SK-N-MC (cell line): ENCODE measurements around the gene BICD1.

Experiments used
- DNase-seq: peaks from one replicate; pipeline ENCODE4 v3.0.0-alpha.2; 2011; ENCODE audit warnings: low read depth, low spot score
- H3K27ac ChIP-seq: fragments of 200-600 bp; sonication (generic); 2 replicates; pipeline ENCODE4 v1.5.1; 2016; ENCODE audit warnings: mixed run types
- H3K36me3 ChIP-seq: fragments of 200-600 bp; sonication (generic); 2 replicates; pipeline ENCODE4 v1.6.1; 2017; ENCODE audit warnings: antibody characterized with exemption, low read length, mixed read lengths; ENCODE audit not compliant: insufficient read depth
- H3K4me3 ChIP-seq: fragments of 200-600 bp; sonication (generic); 2 replicates; pipeline ENCODE4 v1.5.1; 2016
- H3K9ac ChIP-seq: fragments of 200-600 bp; sonication (generic); 2 replicates; pipeline ENCODE4 v1.8.0; 2017; ENCODE audit warnings: mixed run types, mixed read lengths; ENCODE audit not compliant: insufficient read length
- H3K9me3 ChIP-seq: fragments of 200-600 bp; sonication (generic); 2 replicates; pipeline ENCODE4 v1.6.1; 2017; ENCODE audit warnings: low read depth, mild to moderate bottlenecking, antibody characterized with exemption, low read length, moderate library complexity, mixed read lengths
- EZH2 ChIP-seq: fragments of 200-600 bp; sonication (generic); IDR thresholded peaks from one replicate; pipeline ENCODE4 v1.6.1; 2017; ENCODE audit warnings: antibody characterized with exemption
- FOXP2 ChIP-seq: optimal IDR thresholded peaks from 2 replicates; pipeline ENCODE3; 2011; ENCODE audit warnings: mild to moderate bottlenecking, moderate library complexity; ENCODE audit not compliant: insufficient read depth; ENCODE audit errors: extremely low read length, control extremely low read depth
- POLR2AphosphoS5 ChIP-seq: IDR thresholded peaks from 2 replicates; pipeline ENCODE4 v1.6.1; 2012; ENCODE audit warnings: mild to moderate bottlenecking, low read depth, low read length, borderline replicate concordance

BICD1 gene

DNA sequence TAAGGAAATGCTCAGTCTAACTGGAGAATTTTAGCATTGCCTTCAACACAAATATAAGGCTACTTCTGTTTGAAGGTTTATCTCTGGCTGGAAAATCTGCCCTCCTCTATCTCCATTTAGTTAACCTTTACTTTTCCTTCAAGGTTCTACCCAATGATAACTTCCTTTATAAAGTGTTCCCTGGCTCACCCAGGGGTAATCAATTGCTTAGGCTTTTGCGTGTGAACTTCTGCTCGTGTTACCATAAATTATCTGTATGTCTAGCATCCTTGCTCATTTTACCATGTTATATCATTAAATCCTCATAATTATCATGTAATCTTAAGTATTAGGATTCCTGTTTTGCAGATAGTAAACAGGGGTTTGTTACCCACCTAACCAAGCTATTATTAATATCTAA is 178.4 kb downstream of the BICD1 start:
- Histone ChIP-seq H3K9me3 (no peaks in the 10 kb centered on the region), H3K27ac (no peak overlapping the region), H3K4me3 (no peak overlapping the region), H3K36me3 (no peaks in the 10 kb centered on the region), H3K9ac (no peak overlapping the region)
- DNase-seq: no peak
- TF ChIP-seq FOXP2 (no peak), EZH2 (no peak), POLR2AphosphoS5 (no peak)

DNA sequence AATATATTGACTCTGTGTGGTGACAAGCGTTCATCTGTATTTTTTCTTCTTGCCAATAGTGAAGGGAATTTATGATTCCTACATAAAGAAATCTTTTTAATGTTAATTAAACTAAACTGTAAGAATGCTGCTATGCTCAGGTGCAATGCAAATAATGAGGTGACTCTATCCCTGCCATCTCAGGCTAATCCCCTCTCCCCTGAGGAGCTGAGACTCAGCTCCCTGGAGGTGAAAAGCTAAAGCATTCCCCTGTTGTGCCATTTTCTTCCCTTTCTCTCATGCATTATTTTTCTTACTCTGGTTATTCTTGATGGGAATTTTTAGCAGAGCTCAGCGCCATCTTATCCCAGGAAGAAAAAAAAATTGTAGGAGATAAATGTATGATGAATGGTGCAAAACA is 178.8 kb downstream of the BICD1 start:
- Histone ChIP-seq H3K9ac (no peak overlapping the region), H3K27ac (peak overlapping the region; percentile 27; the same call in 1 of the 2 replicates), H3K36me3 (no peaks in the 10 kb centered on the region), H3K4me3 (no peak overlapping the region), H3K9me3 (no peaks in the 10 kb centered on the region)
- DNase-seq: no peak
- TF ChIP-seq FOXP2: no peak
- no peak for TF ChIP-seq EZH2
- no peak for TF ChIP-seq POLR2AphosphoS5

- H3K4me3 ChIP-seq: no peak overlapping the region
- TF ChIP-seq POLR2AphosphoS5 (no peak), EZH2 (no peak), FOXP2 (no peak)
- H3K27ac ChIP-seq: no peak overlapping the region
- H3K36me3 ChIP-seq: no peaks in the 10 kb centered on the region; the same call in 1 of the 2 replicates
- no peaks in the 10 kb centered on the region for H3K9me3 ChIP-seq
- no peak overlapping the region for H3K9ac ChIP-seq
- no peak for DNase-seq
These were observed 183.8 kb downstream of the BICD1 start for GRCh38 chr12:32290411-32290810.

GRCh38 chr12:32292151-32292550 is 185.5 kb downstream of the BICD1 start:
- DNase-seq: no peak

DNA sequence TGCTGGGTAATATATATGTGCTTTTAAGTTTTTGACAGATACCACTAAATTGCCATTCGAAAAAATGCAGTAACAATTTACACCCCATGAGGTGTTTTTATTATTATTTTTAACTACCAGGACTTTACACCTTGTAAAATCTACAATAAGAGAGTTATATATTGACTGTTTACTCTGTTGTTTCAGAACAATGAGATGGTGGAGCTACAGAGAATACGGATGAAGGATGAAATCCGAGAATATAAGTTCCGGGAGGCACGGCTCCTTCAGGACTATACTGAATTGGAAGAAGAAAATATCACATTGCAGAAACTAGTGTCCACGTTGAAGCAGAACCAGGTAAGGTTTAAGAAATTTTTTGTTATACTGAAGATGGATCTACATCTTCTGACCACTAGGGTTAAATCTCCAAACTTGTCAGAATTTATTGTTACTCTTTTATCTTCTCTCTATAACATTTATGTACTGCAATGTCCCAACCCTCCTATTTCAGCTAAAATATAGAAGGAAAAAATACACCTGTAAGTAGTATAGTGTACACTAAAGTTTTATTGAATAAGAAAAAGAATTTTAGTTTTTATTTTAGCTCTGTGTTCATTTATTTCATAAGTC is 187.3 kb downstream of the BICD1 start:
- H3K27ac ChIP-seq: no peak overlapping the region
- TF ChIP-seq FOXP2 (no peak), POLR2AphosphoS5 (no peak), EZH2 (no peak)

More at GRCh38 chr12:32292151-32292550, 185.5 kb downstream of the BICD1 start:
- no peak overlapping the region for H3K27ac ChIP-seq
- TF ChIP-seq FOXP2 (no peak), POLR2AphosphoS5 (no peak), EZH2 (no peak)
- no peak overlapping the region for H3K9ac ChIP-seq
- H3K4me3 ChIP-seq: no peak overlapping the region
- no peaks in the 10 kb centered on the region for H3K9me3 ChIP-seq
- H3K36me3 ChIP-seq: no peaks in the 10 kb centered on the region; the same call in 1 of the 2 replicates

GRCh38 chr12:32296567-32296966 is 189.9 kb downstream of the BICD1 start:
- no peak for DNase-seq
- H3K9ac ChIP-seq: no peak overlapping the region
- TF ChIP-seq FOXP2 (no peak), POLR2AphosphoS5 (no peak), EZH2 (no peak)
- H3K9me3 ChIP-seq: no peaks in the 10 kb centered on the region
- H3K36me3 ChIP-seq: no peaks in the 10 kb centered on the region; the same call in 1 of the 2 replicates
- H3K4me3 ChIP-seq: no peak overlapping the region
- no peak overlapping the region for H3K27ac ChIP-seq

More for the DNA sequence above, 187.3 kb downstream of the BICD1 start:
- Histone ChIP-seq H3K4me3 (no peak overlapping the region), H3K36me3 (no peaks in the 10 kb centered on the region; the same call in 1 of the 2 replicates), H3K9ac (no peak overlapping the region), H3K9me3 (no peaks in the 10 kb centered on the region)
- DNase-seq: no peak

- H3K9ac ChIP-seq: no peak overlapping the region
- no peaks in the 10 kb centered on the region for H3K9me3 ChIP-seq
- DNase-seq: peak; percentile 12
- H3K36me3 ChIP-seq: no peaks in the 10 kb centered on the region; the same call in 1 of the 2 replicates
- TF ChIP-seq POLR2AphosphoS5 (no peak), FOXP2 (no peak), EZH2 (no peak)
- H3K4me3 ChIP-seq: no peak overlapping the region
- 0 out of 2 replicates have a peak overlapping the region, but pooled peaks have one; percentile 3 for H3K27ac ChIP-seq
These were observed 192.3 kb downstream of the BICD1 start for GRCh38 chr12:32298917-32299316.

GRCh38 chr12:32301216-32301615 is 194.6 kb downstream of the BICD1 start:
- Histone ChIP-seq H3K9me3 (no peaks in the 10 kb centered on the region), H3K27ac (no peak overlapping the region), H3K4me3 (no peak overlapping the region), H3K36me3 (peaks cover 4% of the 10 kb centered on the region), H3K9ac (no peak overlapping the region)
- no peak for TF ChIP-seq POLR2AphosphoS5
- no peak for TF ChIP-seq EZH2
- TF ChIP-seq FOXP2: no peak
- no peak for DNase-seq

GRCh38 chr12:32302218-32303173 is 195.8 kb downstream of the BICD1 start:
- Histone ChIP-seq H3K4me3 (no peak overlapping the region), H3K27ac (no peak overlapping the region), H3K36me3 (peaks cover 4% of the 10 kb centered on the region), H3K9me3 (no peaks in the 10 kb centered on the region), H3K9ac (no peak overlapping the region)
- TF ChIP-seq POLR2AphosphoS5 (no peak), EZH2 (no peak), FOXP2 (no peak)
- no peak for DNase-seq
